Coronary artery (tissue), 2 donors: ENCODE data around the gene MBD6.

Experiments
- DNase-seq: peaks from one replicate; pipeline ENCODE4 v3.0.0-alpha.2; 2017; ENCODE audit warnings: low spot score
- H3K27ac ChIP-seq, 2 donors: fragments of 200-600 bp; sonication (generic); one replicate each; pipeline ENCODE4 v1.5.1; 2016 to 2019
- H3K4me3 ChIP-seq: fragments of 200-600 bp; sonication (generic); 2 replicates; pipeline ENCODE4 v1.5.1; 2016; ENCODE audit warnings: mild to moderate bottlenecking, moderate library complexity
- CTCF ChIP-seq: fragments of 200-600 bp; sonication (generic); IDR thresholded peaks from one replicate; pipeline ENCODE4 v1.5.1; 2019; ENCODE audit warnings: antibody characterized with exemption

The MBD6 gene

GRCh38 chr12:57579011-57579410 lies 56.4 kb downstream of the MBD6 start:
- no peak overlapping the region for H3K4me3 ChIP-seq
- DNase-seq, result no peak
- no peak for TF ChIP-seq CTCF
- H3K27ac ChIP-seq, result no peak overlapping the region
